ENCODE results near the gene SLC38A2. TPM values are rescaled to one million over a fixed set of nuclear protein-coding genes. Genes with fewer than 3 reads are reported as not detected.
A peak's percentile ranks its signal among the peaks of the same experiment; 100 is the strongest.

SLC38A2 gene
- total RNA-seq, 4 donors from 2014 or later: 104 to 300 (median 229) TPM

- peak overlapping the region; percentile 47 to 99 (median 52) for H3K27ac ChIP-seq
- 29 to 31% methylated on average over 3 of the region's 3 CpGs for WGBS, 2 donors (ENCODE audit: low coverage in 1 of 2)
Measured at GRCh38 chr12:46364777-46365580, 7.6 kb downstream of the SLC38A2 start.

GRCh38 chr12:46364300-46364696, 8.3 kb downstream of the SLC38A2 start:
- H3K36me3 ChIP-seq: peaks cover 0 to 99% (median 48%) of the 10 kb centered on the region in 4 donors
- H3K4me3 ChIP-seq: peak overlapping the region in 1 of 4 donors; percentile 99
- no peaks in the 10 kb centered on the region for H3K9me3 ChIP-seq
- intact Hi-C loops (cut with DNase I; ENCODE audit: low total_unique reads) (no loop called here), in situ Hi-C loops (cut with MboI; ENCODE audit: low pct_ligation_motif_present in 1 of 4, low pct_unique_long_range_greater_than_20kb in 1 of 4, low sequenced_read_pairs in 3 of 4) (loop anchor here in 2 of 4 donors (10.0 to 25.0 kb wide), 3 partner anchors 298 to 573 kb away; no protein-coding TSS in a partner anchor)
- peaks cover 49 to 88% (median 54%) of the 10 kb centered on the region in 4 donors for H3K4me1 ChIP-seq
- 83 to 85% methylated on average over 3 of the region's 3 CpGs for WGBS, 2 donors (ENCODE audit: low coverage in 1 of 2)
- TF ChIP-seq EP300 (IDR thresholded peaks at IDR 0.05; ENCODE audit: low read depth): no peak
- no peak for TF ChIP-seq POLR2A (IDR thresholded peaks at IDR 0.05)
- TF ChIP-seq CTCF (IDR thresholded peaks at IDR 0.05): no peak
- peak in 1 of 3 donors; percentile 15 for TF ChIP-seq POLR2AphosphoS5 (IDR thresholded peaks at IDR 0.05)
- H3K27me3 ChIP-seq: no peaks in the 10 kb centered on the region
- DNase-seq: no peak
- peak overlapping the region in 1 of 4 donors; percentile 51 for H3K27ac ChIP-seq

More at GRCh38 chr12:46364777-46365580, 7.6 kb downstream of the SLC38A2 start:
- Histone ChIP-seq H3K4me1 (peaks cover 56 to 95% (median 61%) of the 10 kb centered on the region in 4 donors), H3K9me3 (no peaks in the 10 kb centered on the region), H3K27me3 (no peaks in the 10 kb centered on the region), H3K36me3 (peaks cover 0 to 99% (median 48%) of the 10 kb centered on the region in 4 donors), H3K4me3 (peak overlapping the region in 1 of 4 donors; percentile 99)
- in situ Hi-C loops (cut with MboI; ENCODE audit: low pct_ligation_motif_present in 1 of 4, low pct_unique_long_range_greater_than_20kb in 1 of 4, low sequenced_read_pairs in 3 of 4): loop anchor here in 2 of 4 donors (10.0 to 25.0 kb wide), 3 partner anchors 297 to 572 kb away; no protein-coding TSS in a partner anchor
- intact Hi-C loops (cut with DNase I; ENCODE audit: low total_unique reads): no loop called here
- TF ChIP-seq EP300 (IDR thresholded peaks at IDR 0.05; ENCODE audit: low read depth) (no peak), POLR2AphosphoS5 (IDR thresholded peaks at IDR 0.05) (peak in 2 of 3 donors; percentile 25 to 32), CTCF (IDR thresholded peaks at IDR 0.05) (no peak), POLR2A (IDR thresholded peaks at IDR 0.05) (no peak)
- peak; percentile 71 for DNase-seq

GRCh38 chr12:46363582-46364299, 8.8 kb downstream of the SLC38A2 start:
- no peak for DNase-seq
- intact Hi-C loops (cut with DNase I; ENCODE audit: low total_unique reads) (no loop called here), in situ Hi-C loops (cut with MboI; ENCODE audit: low pct_ligation_motif_present in 1 of 4, low pct_unique_long_range_greater_than_20kb in 1 of 4, low sequenced_read_pairs in 3 of 4) (loop anchor here in 2 of 4 donors (10.0 to 25.0 kb wide), 3 partner anchors 299 to 574 kb away; no protein-coding TSS in a partner anchor)
- Histone ChIP-seq H3K4me3 (peak overlapping the region in 1 of 4 donors; percentile 99), H3K4me1 (peaks cover 44 to 83% (median 49%) of the 10 kb centered on the region in 4 donors), H3K9me3 (no peaks in the 10 kb centered on the region), H3K36me3 (peaks cover 0 to 99% (median 48%) of the 10 kb centered on the region in 4 donors), H3K27me3 (no peaks in the 10 kb centered on the region), H3K27ac (no peak overlapping the region)
- 85% methylated on average over 9 of the region's 9 CpGs for WGBS, 2 donors (ENCODE audit: low coverage in 1 of 2)
- TF ChIP-seq POLR2AphosphoS5 (IDR thresholded peaks at IDR 0.05) (no peak), CTCF (IDR thresholded peaks at IDR 0.05) (no peak), POLR2A (IDR thresholded peaks at IDR 0.05) (no peak), EP300 (IDR thresholded peaks at IDR 0.05; ENCODE audit: low read depth) (no peak)

Data from transverse colon (tissue), 4 donors.